NCI-H1417 (cell line): ENCODE data around the gene SUV39H1.
"Not testable (repeated sequence)": the region's sequence is repeated elsewhere in the genome, so short reads cannot be mapped to it uniquely, and the experiment has no call there.

ENCODE experiments used
- DNase-seq, 3 experiments: peaks; one replicate each; lab custom pipeline; 2025; lab: John Stamatoyannopoulos, UW

The SUV39H1 gene, protein sequence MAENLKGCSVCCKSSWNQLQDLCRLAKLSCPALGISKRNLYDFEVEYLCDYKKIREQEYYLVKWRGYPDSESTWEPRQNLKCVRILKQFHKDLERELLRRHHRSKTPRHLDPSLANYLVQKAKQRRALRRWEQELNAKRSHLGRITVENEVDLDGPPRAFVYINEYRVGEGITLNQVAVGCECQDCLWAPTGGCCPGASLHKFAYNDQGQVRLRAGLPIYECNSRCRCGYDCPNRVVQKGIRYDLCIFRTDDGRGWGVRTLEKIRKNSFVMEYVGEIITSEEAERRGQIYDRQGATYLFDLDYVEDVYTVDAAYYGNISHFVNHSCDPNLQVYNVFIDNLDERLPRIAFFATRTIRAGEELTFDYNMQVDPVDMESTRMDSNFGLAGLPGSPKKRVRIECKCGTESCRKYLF

DNA sequence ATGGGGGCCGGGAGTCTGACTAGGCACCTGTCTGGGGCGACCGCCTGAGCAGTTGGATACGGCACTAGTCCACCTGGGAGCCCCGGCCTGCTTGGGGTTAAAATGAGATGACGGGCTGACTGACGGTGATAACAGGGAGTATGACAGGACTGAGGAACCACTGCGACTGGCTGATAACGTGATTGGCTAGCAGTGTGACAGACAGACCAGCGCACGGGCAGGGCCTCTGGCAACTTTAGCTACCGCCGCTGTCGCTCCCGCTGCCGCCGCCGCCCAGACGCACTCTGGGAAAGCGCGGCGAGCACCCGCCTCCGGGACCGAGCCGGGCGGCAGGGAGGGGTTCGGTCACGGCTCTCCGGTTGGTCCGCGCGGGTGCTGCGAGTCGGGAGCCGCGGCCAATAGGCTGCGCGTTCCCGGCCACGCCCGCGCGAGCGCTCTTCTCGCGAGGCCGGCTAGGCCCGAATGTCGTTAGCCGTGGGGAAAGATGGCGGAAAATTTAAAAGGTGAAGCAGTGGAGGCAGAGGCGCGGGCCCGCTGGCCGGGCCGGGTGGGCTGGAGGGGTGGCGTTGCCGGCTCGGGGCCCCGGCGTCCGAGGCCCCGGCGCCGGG is at the start of gene SUV39H1:
TSS of gene SUV39H1 (plus strand) at position 434 of the 608 bp plus-strand sequence. CDS start at position 485, 51 bp downstream.
- peak; percentile 85 to 89 (median 86) for DNase-seq

GRCh38 chrX:48648336-48648751 is 48.2 kb upstream of the SUV39H1 start:
- peak in 2 of 3 experiments; percentile 17 to 71 for DNase-seq

GRCh38 chrX:48649102-48649501 is 47.4 kb upstream of the SUV39H1 start:
- no peak for DNase-seq

- DNase-seq = not testable (repeated sequence)
These were observed 44.4 kb upstream of the SUV39H1 start for GRCh38 chrX:48652055-48652579.

- DNase-seq = peak in 1 of 3 experiments; percentile 59
These were observed 41.8 kb upstream of the SUV39H1 start for GRCh38 chrX:48654746-48655145.

- not testable (repeated sequence) for DNase-seq
These were observed 36.8 kb upstream of the SUV39H1 start for GRCh38 chrX:48659686-48660085.

DNA sequence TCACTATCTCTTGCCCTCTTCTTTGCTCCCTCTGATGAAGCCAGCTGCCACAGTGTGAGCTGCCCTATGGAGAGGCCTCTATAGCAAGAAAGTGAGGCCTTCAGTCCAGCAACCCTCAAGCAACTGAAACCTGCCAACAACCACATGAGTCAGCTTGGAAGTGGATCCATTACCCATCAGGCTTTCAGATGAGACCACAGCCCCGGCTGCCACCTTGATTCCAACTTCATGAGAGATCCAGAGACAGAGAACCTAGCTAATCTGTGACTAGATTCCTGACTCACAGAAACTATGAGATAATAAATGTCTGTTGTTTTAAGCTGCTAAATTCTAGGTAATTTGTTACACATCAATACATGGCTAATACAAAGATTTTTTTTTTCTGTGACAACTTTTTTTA is 33.3 kb upstream of the SUV39H1 start:
- DNase-seq = no peak

GRCh38 chrX:48664156-48664555 is 32.4 kb upstream of the SUV39H1 start:
- no peak for DNase-seq

DNA sequence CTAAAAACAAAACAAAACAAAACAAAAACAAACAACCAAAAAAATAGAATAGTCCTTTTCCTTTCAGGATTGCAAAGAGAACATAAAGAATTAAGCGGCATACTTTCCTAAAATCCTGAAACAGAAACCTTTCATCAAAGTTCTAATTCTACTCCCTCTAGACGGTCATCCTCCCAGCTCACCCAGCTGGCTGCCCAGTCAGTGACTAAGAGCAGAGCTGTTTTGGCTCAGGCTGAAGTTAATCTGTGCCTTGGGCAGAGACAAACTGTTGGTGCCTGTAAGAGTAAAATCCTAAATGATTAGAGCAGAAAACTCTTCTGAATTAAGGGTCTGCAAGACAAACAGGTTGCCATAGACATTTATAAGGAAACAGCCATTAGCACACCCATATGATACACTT is 30.5 kb upstream of the SUV39H1 start:
- no peak for DNase-seq

- no peak for DNase-seq
These were observed 29.9 kb upstream of the SUV39H1 start for GRCh38 chrX:48666649-48667048.

GRCh38 chrX:48667509-48667908 is 29.0 kb upstream of the SUV39H1 start:
- no peak for DNase-seq

DNA sequence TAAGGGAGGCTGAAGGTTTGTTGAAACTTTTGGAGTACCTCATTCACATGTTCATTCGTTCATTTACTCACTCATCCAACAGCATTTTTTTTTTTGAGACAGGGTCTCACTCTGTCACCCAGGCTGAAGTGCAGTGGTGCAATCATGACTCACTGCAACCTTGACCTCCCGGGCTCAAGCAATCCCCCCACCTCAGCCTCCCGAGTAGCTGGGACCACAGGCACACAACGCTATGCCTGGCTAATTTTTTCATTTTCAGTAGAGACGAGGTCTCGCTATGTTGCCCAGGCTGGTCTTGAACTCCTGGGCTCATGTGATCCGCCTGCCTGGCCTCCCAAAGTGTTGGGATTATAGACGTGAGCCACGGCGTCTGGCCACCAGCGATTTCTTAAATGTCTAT is 28.3 kb upstream of the SUV39H1 start:
- not testable (repeated sequence) for DNase-seq

DNA sequence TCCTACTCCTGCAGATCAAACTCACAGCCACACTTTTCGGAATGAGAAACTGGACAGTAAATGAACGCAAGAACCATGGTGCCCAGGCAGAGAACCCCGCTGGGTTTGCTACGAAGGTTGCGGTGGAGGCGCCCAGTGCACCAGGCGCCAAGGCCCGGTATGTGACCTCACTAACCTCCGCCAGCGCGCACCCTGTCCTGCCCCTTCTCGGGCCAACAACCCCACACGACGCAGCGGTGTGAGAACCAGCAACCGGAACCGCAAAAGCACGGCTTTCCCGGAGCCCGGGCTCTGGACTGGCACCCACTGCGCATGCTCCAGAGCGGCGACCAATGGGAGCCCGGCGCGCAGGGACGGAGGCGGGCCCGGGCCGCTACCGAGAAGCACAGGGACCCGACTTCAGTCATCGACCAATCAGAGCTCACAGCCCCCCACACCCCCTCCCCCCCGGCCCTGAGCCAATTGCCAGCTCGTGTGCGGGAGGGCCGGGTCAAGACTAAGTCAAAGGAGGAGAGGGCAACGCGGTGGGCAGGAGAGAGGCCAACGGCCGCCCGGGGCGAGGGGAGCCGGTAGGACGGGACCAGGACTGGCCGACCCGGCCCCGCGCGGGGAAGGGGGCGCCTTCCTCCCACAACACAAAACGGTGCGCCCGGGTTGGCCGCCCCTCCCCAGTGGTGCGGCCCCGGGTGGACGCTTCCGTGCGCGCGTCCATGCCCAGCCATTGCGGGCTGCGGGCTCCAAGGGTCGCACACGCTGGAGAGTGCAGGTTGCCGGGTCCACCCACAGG is 20.2 kb upstream of the SUV39H1 start:
- peak; percentile 85 to 93 (median 86) for DNase-seq

GRCh38 chrX:48676893-48677270 is 19.7 kb upstream of the SUV39H1 start:
- peak in 2 of 3 experiments; percentile 61 to 65 for DNase-seq

GRCh38 chrX:48677516-48677915 is 19.0 kb upstream of the SUV39H1 start:
- DNase-seq = no peak

DNA sequence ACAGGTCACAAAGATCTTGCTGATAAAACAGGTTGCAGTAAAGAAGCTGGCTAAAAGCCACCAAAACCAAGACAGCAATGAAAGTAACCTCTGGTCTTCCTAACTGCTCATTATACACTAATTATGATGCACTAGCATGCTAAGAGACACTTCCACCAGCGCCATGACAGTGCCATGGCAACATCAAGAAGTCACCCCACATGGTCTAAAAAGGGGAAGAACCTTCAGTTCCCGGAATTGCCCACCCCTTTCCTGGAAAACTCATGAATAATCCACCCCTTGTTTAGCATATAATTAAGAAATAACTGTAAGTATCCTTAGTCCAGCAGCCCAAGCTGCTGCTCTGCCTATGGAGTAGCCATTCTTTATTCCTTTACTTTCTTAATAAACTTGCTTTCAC is 16.1 kb upstream of the SUV39H1 start:
- DNase-seq = peak in 1 of 3 experiments; percentile 31

DNA sequence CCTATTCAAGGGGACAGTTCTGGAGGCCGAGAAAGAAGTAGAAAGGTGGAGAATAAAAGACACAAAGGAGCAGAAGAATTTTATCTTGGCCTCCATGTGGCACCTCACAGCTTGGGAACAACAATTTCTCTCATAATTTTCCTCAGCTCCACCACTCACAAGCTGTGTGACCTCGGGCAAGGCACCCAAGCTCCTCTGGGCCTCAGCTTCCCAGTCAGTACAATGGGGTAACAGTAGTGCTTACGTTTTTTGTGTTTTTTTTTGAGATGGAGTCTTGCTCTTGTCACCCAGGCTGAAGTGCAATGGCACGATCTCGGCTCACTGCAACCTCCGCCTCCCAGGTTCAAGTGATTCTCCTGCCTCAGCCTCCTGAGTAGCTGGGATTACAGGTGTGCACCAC is 15.6 kb upstream of the SUV39H1 start:
- not testable (repeated sequence) for DNase-seq

GRCh38 chrX:48681539-48682183 is 14.9 kb upstream of the SUV39H1 start:
- DNase-seq = no peak

DNA sequence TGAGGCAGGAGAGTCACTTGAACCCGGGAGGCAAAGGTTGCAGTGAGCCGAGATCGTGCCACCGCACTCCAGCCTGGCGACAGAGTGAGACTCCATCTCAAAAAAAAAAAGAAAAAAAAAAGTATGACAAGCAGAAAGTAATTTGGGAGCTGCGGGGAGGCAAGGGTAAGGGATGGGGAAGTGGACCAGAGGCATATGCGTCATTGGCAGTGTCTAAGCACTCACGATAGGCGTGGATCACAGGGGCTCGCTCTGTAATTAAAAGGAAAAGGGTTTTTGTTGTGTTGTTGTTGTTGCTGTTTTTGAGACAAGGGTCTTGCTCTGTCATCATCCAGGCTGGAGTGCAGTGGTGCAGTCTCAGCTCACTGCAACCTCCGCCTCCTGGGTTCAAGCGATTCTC is 13.7 kb upstream of the SUV39H1 start:
- not testable (repeated sequence) for DNase-seq

DNA sequence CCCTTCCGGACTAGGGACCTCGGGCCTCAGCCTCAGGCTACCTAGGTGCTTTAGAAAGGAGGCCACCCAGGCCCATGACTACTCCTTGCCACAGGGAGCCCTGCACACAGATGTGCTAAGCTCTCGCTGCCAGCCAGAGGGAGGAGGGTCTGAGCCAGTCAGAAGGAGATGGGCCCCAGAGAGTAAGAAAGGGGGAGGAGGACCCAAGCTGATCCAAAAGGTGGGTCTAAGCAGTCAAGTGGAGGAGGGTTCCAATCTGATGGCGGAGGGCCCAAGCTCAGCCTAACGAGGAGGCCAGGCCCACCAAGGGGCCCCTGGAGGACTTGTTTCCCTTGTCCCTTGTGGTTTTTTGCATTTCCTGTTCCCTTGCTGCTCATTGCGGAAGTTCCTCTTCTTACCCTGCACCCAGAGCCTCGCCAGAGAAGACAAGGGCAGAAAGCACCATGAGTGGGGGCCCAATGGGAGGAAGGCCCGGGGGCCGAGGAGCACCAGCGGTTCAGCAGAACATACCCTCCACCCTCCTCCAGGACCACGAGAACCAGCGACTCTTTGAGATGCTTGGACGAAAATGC is 13.0 kb upstream of the SUV39H1 start, which contains the start of gene WAS:
TSS of gene WAS (plus strand) at position 389 of the 572 bp plus-strand sequence. CDS start at position 444, 55 bp downstream.
- DNase-seq = no peak

GRCh38 chrX:48684134-48684533 is 12.4 kb upstream of the SUV39H1 start:
- no peak for DNase-seq
